Upper lobe of left lung (tissue), 4 donors: ENCODE data around the gene PRSS33.

Source experiments
- EP300 ChIP-seq, 4 donors: sonication (generic); formaldehyde crosslinking; IDR thresholded peaks; one replicate each; pipeline ENCODE4 v1.5.1; 2017; ENCODE audit warnings: antibody characterized with exemption in 4 of 4, control low read depth in 2 of 4
- POLR2A ChIP-seq, 4 donors: fragments of 450-650 bp; IDR thresholded peaks; one replicate each; pipeline ENCODE4 v1.5.1; 2016 to 2017; ENCODE audit warnings: antibody characterized with exemption in 4 of 4, mild to moderate bottlenecking in 2 of 4
- POLR2AphosphoS5 ChIP-seq, 2 donors: sonication (generic); formaldehyde crosslinking; IDR thresholded peaks; one replicate each; pipeline ENCODE4 v1.5.1; 2017; ENCODE audit warnings: antibody characterized with exemption in 2 of 2
- TF ChIP-seq, protein P1 (sequence below), 6 experiments: fragments of 450-650 bp in 4 of 6; fragments of 200-600 bp in 2 of 6; sonication (generic) in 2 of 6; IDR thresholded peaks; one replicate each; pipeline ENCODE4 v1.5.1; 2016 to 2019; ENCODE audit warnings: antibody characterized with exemption in 6 of 6

DNA sequence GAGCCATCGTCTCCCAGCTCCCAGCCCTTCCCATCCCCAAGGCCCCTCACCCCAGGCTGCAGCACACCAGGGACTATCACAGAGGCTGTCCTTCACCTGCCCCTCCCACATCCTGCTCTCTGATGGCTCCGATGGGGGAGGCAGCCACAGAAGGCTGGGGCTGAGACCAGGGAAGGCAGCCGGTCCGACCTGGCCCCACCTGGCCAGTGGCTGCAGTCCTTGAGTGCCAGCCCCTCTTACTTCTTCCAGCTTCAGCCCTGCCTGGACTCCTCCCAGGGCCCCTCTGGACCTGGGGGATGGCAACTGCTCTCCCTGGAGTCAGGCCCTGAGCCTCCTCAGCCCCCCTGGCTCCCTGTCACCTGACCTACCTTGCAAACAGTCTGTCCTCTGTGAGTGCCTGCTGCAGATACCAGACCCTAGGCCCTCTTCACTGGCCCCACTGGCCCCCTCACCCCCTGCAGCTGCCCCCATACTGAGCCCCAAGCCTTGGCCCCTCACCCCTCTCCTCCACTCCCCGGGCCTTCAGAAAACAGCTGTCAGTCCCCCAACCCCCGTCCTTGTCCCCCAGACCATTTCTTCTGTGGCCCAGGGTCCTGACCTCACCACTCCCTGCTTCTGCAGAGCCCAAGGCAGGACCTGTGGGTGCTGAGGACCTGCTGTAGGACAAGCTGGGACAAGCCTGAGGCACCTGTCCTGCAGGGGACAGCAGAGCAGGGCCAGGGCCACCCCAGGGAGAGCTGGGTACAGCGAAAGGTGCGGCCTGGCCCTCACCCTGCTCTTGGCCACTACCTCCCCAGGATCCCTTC, 47.5 kb downstream of the PRSS33 start:
- TF ChIP-seq, protein P1, sequence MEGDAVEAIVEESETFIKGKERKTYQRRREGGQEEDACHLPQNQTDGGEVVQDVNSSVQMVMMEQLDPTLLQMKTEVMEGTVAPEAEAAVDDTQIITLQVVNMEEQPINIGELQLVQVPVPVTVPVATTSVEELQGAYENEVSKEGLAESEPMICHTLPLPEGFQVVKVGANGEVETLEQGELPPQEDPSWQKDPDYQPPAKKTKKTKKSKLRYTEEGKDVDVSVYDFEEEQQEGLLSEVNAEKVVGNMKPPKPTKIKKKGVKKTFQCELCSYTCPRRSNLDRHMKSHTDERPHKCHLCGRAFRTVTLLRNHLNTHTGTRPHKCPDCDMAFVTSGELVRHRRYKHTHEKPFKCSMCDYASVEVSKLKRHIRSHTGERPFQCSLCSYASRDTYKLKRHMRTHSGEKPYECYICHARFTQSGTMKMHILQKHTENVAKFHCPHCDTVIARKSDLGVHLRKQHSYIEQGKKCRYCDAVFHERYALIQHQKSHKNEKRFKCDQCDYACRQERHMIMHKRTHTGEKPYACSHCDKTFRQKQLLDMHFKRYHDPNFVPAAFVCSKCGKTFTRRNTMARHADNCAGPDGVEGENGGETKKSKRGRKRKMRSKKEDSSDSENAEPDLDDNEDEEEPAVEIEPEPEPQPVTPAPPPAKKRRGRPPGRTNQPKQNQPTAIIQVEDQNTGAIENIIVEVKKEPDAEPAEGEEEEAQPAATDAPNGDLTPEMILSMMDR (IDR thresholded peaks at IDR 0.05): no peak
- TF ChIP-seq POLR2A (IDR thresholded peaks at IDR 0.05) (no peak), POLR2AphosphoS5 (IDR thresholded peaks at IDR 0.05) (no peak), EP300 (IDR thresholded peaks at IDR 0.05) (no peak)
